H9 (cell line): ENCODE measurements around the gene GGACT. TPM values are rescaled to one million over a fixed set of nuclear protein-coding genes. Genes with fewer than 3 reads are reported as not detected.

Experiments
- DNase-seq: peaks from one replicate; pipeline ENCODE4 v3.0.0-alpha.2; 2017
- H2AFZ ChIP-seq: one replicate; pipeline ENCODE4 v1.6.1; 2013; ENCODE audit warnings: mild to moderate bottlenecking, low read length, control low read depth, moderate library complexity
- H2AK5ac ChIP-seq: 2 replicates; pipeline ENCODE4 v1.6.1; 2013; ENCODE audit warnings: low read length, control low read depth, mixed read lengths; ENCODE audit not compliant: insufficient read length
- H2BK120ac ChIP-seq: one replicate; pipeline ENCODE4 v1.6.1; 2013; ENCODE audit warnings: low read depth, mild to moderate bottlenecking, low read length, control low read depth, inconsistent platforms; ENCODE audit not compliant: poor library complexity, severe bottlenecking
- H2BK12ac ChIP-seq: 2 replicates; pipeline ENCODE4 v1.6.1; 2013; ENCODE audit warnings: low read length, control low read depth, mixed read lengths, low read depth; ENCODE audit not compliant: insufficient read length
- H2BK15ac ChIP-seq: 2 replicates; pipeline ENCODE4 v1.6.1; 2013; ENCODE audit warnings: low read depth, low read length, control low read depth
- H2BK20ac ChIP-seq: one replicate; pipeline ENCODE4 v1.6.1; 2013; ENCODE audit warnings: low read depth, mild to moderate bottlenecking, low read length, control low read depth, inconsistent platforms; ENCODE audit not compliant: poor library complexity, severe bottlenecking
- H2BK5ac ChIP-seq: 2 replicates; pipeline ENCODE4 v1.6.1; 2013; ENCODE audit warnings: low read length, control low read depth, mixed read lengths; ENCODE audit not compliant: insufficient read length
- H3K14ac ChIP-seq: 2 replicates; pipeline ENCODE4 v1.6.1; 2013; ENCODE audit warnings: low read length, control low read depth; ENCODE audit not compliant: insufficient read depth
- H3K18ac ChIP-seq: 2 replicates; pipeline ENCODE4 v1.6.1; 2013; ENCODE audit warnings: low read depth, mild to moderate bottlenecking, mixed read lengths, low read length, control low read depth; ENCODE audit not compliant: insufficient read length
- H3K23ac ChIP-seq: 2 replicates; pipeline ENCODE4 v1.6.1; 2013; ENCODE audit warnings: low read length, control low read depth, mixed read lengths, low read depth; ENCODE audit not compliant: insufficient read length
- H3K23me2 ChIP-seq: 2 replicates; pipeline ENCODE4 v1.6.1; 2013; ENCODE audit warnings: low read depth, mild to moderate bottlenecking, mixed read lengths, low read length, control low read depth; ENCODE audit not compliant: insufficient read length, poor library complexity, severe bottlenecking
- H3K27ac ChIP-seq: 2 replicates; pipeline ENCODE4 v1.5.1; 2013; ENCODE audit warnings: low read length, control low read depth, mixed read lengths, low read depth; ENCODE audit not compliant: insufficient read length
- H3K27me3 ChIP-seq: 2 replicates; pipeline ENCODE4 v1.6.1; 2013; ENCODE audit warnings: low read length, control low read depth, inconsistent platforms; ENCODE audit not compliant: insufficient read depth
- H3K4ac ChIP-seq: 2 replicates; pipeline ENCODE4 v1.6.1; 2013; ENCODE audit warnings: low read depth, mild to moderate bottlenecking, control low read depth, inconsistent platforms, low read length, moderate library complexity
- H3K4me1 ChIP-seq: 2 replicates; pipeline ENCODE4 v1.6.1; 2013; ENCODE audit warnings: low read length, control low read depth, inconsistent platforms; ENCODE audit not compliant: insufficient read depth
- H3K4me2 ChIP-seq: 2 replicates; pipeline ENCODE4 v1.6.1; 2013; ENCODE audit warnings: low read length, control low read depth, mixed read lengths; ENCODE audit not compliant: insufficient read length, insufficient read depth
- H3K56ac ChIP-seq: 2 replicates; pipeline ENCODE4 v1.6.1; 2013; ENCODE audit warnings: low read depth, mild to moderate bottlenecking, mixed read lengths, low read length, control low read depth; ENCODE audit not compliant: insufficient read length
- H3K79me1 ChIP-seq: 2 replicates; pipeline ENCODE4 v1.6.1; 2013; ENCODE audit warnings: low read depth, mild to moderate bottlenecking, moderate library complexity, low read length, control low read depth, inconsistent platforms; ENCODE audit not compliant: insufficient read depth, poor library complexity, severe bottlenecking
- H3K79me2 ChIP-seq: 2 replicates; pipeline ENCODE4 v1.6.1; 2013; ENCODE audit warnings: low read length, control low read depth, inconsistent platforms; ENCODE audit not compliant: insufficient read depth
- H3K9ac ChIP-seq: 2 replicates; pipeline ENCODE4 v1.6.1; 2013; ENCODE audit warnings: low read length, control low read depth, mixed read lengths; ENCODE audit not compliant: insufficient read length; ENCODE audit errors: extremely low read depth
- H3K9me3 ChIP-seq: one replicate; pipeline ENCODE4 v1.6.1; 2013; ENCODE audit warnings: low read depth, low read length, inconsistent platforms; ENCODE audit not compliant: control insufficient read depth
- H3T11ph ChIP-seq: one replicate; pipeline ENCODE4 v1.6.1; 2013; ENCODE audit warnings: mild to moderate bottlenecking, low read length, control low read depth, inconsistent platforms
- H4K20me1 ChIP-seq: one replicate; pipeline ENCODE4 v1.6.1; 2013; ENCODE audit not compliant: control insufficient read depth, insufficient read length, insufficient read depth
- H4K5ac ChIP-seq: 2 replicates; pipeline ENCODE4 v1.6.1; 2013; ENCODE audit warnings: low read depth, mild to moderate bottlenecking, mixed read lengths, low read length, control low read depth; ENCODE audit not compliant: insufficient read length
- H4K8ac ChIP-seq: replicated peaks from 2 replicates; pipeline ENCODE4 v1.6.1; 2013; ENCODE audit warnings: low read length, control low read depth, mixed read lengths, low read depth; ENCODE audit not compliant: insufficient read length
- H4K91ac ChIP-seq: 2 replicates; pipeline ENCODE4 v1.6.1; 2013; ENCODE audit warnings: low read depth, mild to moderate bottlenecking, moderate library complexity, mixed read lengths, low read length, control low read depth; ENCODE audit not compliant: insufficient read length
- H3K27ac Mint-ChIP-seq, 3 experiments: 2 replicates in 2 of 3; 3 replicates in 1 of 3; pipeline ENCODE4 v1.8.0; 2020 to 2021; ENCODE audit warnings: mixed read lengths in 3 of 3, mild to moderate bottlenecking in 1 of 3, moderate library complexity in 1 of 3
- H3K27me3 Mint-ChIP-seq: 2 replicates; pipeline ENCODE4 v1.8.0; 2021; ENCODE audit warnings: low read depth, mild to moderate bottlenecking, moderate library complexity, mixed read lengths
- H3K36me3 Mint-ChIP-seq, 3 experiments: 2 replicates in 2 of 3; 3 replicates in 1 of 3; pipeline ENCODE4 v1.8.0; 2020 to 2021; ENCODE audit warnings: low read depth in 3 of 3, mixed read lengths in 3 of 3; ENCODE audit not compliant: insufficient read depth in 1 of 3
- H3K4me1 Mint-ChIP-seq, 2 experiments: 2 replicates each; pipeline ENCODE4 v1.8.0; 2020; ENCODE audit warnings: mixed read lengths in 2 of 2
- H3K4me3 Mint-ChIP-seq, 2 experiments: 2 replicates in 1 of 2; 3 replicates in 1 of 2; pipeline ENCODE4 v1.8.0; 2020 to 2021; ENCODE audit warnings: mild to moderate bottlenecking in 2 of 2, mixed read lengths in 2 of 2, moderate library complexity in 1 of 2
- H3K9me3 Mint-ChIP-seq, 2 experiments: 2 replicates in 1 of 2; 3 replicates in 1 of 2; pipeline ENCODE4 v1.8.0; 2020; ENCODE audit warnings: mild to moderate bottlenecking in 2 of 2, mixed read lengths in 2 of 2, moderate library complexity in 1 of 2
- CTCF ChIP-seq: fragments of 200-600 bp; sonication (generic); conservative IDR thresholded peaks from 3 replicates; pipeline ENCODE4 v1.8.0; 2021; ENCODE audit warnings: antibody characterized with exemption, mild to moderate bottlenecking
- WGBS: extraction: QIAGEN DNeasy Blood & Tissue Kit; methylation state at CpG from one replicate; pipeline ENCODE4 v1.1.7; 2013; ENCODE audit warnings: missing lambda C conversion rate, low lambda C conversion rate, mixed read lengths; ENCODE audit not compliant: insufficient read length; ENCODE audit errors: extremely low coverage; 5-methylcytosine and 5-hydroxymethylcytosine counted together
- total RNA-seq: library from RNA; stranded (reverse); gene quantifications from 2 replicates; pipeline ENCODE4 v1.2.1, GENCODE V29; 2021

GGACT gene
- total RNA-seq, 1 experiment from 2014 or later = 1.3 TPM

DNA sequence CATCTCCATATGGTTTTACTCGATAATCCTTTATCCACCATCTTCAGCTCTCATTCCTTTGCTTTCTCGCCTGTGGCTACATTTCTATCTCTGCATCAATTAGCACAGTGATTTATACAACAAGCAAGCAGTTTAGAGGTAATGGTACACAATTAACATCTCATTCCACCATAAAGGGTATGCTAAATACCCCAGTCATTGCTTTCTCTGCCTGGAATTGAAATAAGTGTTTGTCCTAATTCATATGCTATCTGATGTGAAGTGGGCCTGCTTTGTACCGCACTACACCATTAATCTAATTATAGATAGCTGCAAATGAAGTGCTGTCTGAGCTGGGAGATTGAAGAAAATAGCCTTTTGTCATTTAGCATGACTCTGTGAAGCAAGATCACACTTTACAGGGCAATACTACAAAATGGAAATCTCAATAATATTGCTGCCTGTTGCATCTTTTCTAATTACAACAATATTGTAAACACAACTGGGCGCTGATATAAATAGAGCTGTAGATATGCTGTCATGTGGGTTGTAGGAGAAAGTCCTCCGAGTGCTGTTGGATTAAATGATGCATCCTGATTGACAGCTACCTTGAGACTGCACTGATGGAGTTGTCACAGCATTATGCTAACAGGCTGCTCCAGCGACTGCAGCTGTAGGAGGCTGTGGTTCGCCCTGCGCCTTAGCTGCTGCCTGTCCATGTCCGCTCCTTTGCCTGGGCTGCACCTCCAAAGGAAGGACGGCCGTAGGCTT is 78.2 kb downstream of the GGACT start:
- no peaks in the 10 kb centered on the region for H3K9me3 ChIP-seq
- no peak overlapping the region for H2AK5ac ChIP-seq
- no peaks in the 10 kb centered on the region for H3K23me2 ChIP-seq
- no peak overlapping the region for H3K14ac ChIP-seq
- peak; percentile 82 for DNase-seq
- no peak overlapping the region for H3K56ac ChIP-seq
- H2BK20ac ChIP-seq = no peak overlapping the region
- Mint-ChIP-seq H3K9me3 (no peaks in the 10 kb centered on the region), H3K27me3 (no peaks in the 10 kb centered on the region), H3K4me3 (peak overlapping the region; percentile 6 to 25; a peak in 4 of 5 replicates), H3K4me1 (peaks cover 81 to 82% of the 10 kb centered on the region in 2 experiments), H3K27ac (peak overlapping the region; percentile 91 to 98 (median 93)), H3K36me3 (0 out of 7 replicates have a peak, but pooled peaks cover 0 to 2% (median under 1%) of the 10 kb centered on the region in 3 experiments)
- H2BK120ac ChIP-seq = no peak overlapping the region
- H3K18ac ChIP-seq = no peak overlapping the region
- no peak overlapping the region for H4K91ac ChIP-seq
- H2BK15ac ChIP-seq = no peak overlapping the region
- no peak overlapping the region for H2BK5ac ChIP-seq
- H4K8ac ChIP-seq = no peak overlapping the region
- no peaks in the 10 kb centered on the region for H3K79me1 ChIP-seq
- peaks cover 24% of the 10 kb centered on the region for H3K4me1 ChIP-seq
- H3K4ac ChIP-seq = no peak overlapping the region
- H3K9ac ChIP-seq = no peak overlapping the region
- WGBS = no CpG with 5 or more reads among the region's 11 CpGs
- H4K5ac ChIP-seq = no peak overlapping the region
- no peak overlapping the region for H2BK12ac ChIP-seq
- no peaks in the 10 kb centered on the region for H3K27me3 ChIP-seq
- H3K4me2 ChIP-seq = peak overlapping the region; percentile 46
- no peak overlapping the region for H2AFZ ChIP-seq
- H3T11ph ChIP-seq = no peak overlapping the region
- H3K79me2 ChIP-seq = no peaks in the 10 kb centered on the region
- H3K27ac ChIP-seq = peak overlapping the region; percentile 59
- no peak overlapping the region for H3K23ac ChIP-seq
- no peaks in the 10 kb centered on the region for H4K20me1 ChIP-seq
- no peak for TF ChIP-seq CTCF
